Mesothelial cell of epicardium (in vitro differentiated cells): ENCODE data around the gene TMEM45B. TPM values are rescaled to one million over a fixed set of nuclear protein-coding genes. Genes with fewer than 3 reads are reported as not detected.

ENCODE experiments used
- DNase-seq, 2 experiments: peaks; one replicate each; pipeline ENCODE4 v3.0.0; 2021; ENCODE audit warnings: low spot score in 2 of 2; ENCODE audit not compliant: unreplicated experiment in 2 of 2
- H3K27ac Mint-ChIP-seq: 2 replicates; pipeline ENCODE4 v1.8.0; 2021; ENCODE audit warnings: mixed read lengths
- H3K27me3 Mint-ChIP-seq: 2 replicates; pipeline ENCODE4 v1.8.0; 2021; ENCODE audit warnings: low read depth, mixed read lengths
- H3K36me3 Mint-ChIP-seq: 2 replicates; pipeline ENCODE4 v1.8.0; 2021; ENCODE audit warnings: mixed read lengths
- H3K4me1 Mint-ChIP-seq: 2 replicates; pipeline ENCODE4 v1.8.0; 2021; ENCODE audit warnings: mixed read lengths
- H3K4me3 Mint-ChIP-seq: 2 replicates; pipeline ENCODE4 v1.8.0; 2021; ENCODE audit warnings: mild to moderate bottlenecking, moderate library complexity, mixed read lengths
- H3K9me3 Mint-ChIP-seq: 2 replicates; pipeline ENCODE4 v1.8.0; 2021; ENCODE audit warnings: mixed read lengths
- CTCF ChIP-seq: fragments of 200-600 bp; sonication (generic); IDR thresholded peaks from one replicate; pipeline ENCODE4 v1.5.0; 2021; ENCODE audit warnings: antibody characterized with exemption; ENCODE audit not compliant: unreplicated experiment
- total RNA-seq: library from RNA; stranded (reverse); gene quantifications from 3 replicates; pipeline ENCODE4 v1.2.1, GENCODE V29; 2021

The TMEM45B gene
- total RNA-seq, 1 donor from 2014 or later: 0.80 TPM

GRCh38 chr11:129881570-129882170 lies 66.0 kb downstream of the TMEM45B start:
- no peaks in the 10 kb centered on the region for H3K9me3 Mint-ChIP-seq
- peak; percentile 71 for TF ChIP-seq CTCF
- no peak overlapping the region for H3K27ac Mint-ChIP-seq
- H3K27me3 Mint-ChIP-seq: no peaks in the 10 kb centered on the region
- H3K4me1 Mint-ChIP-seq: no peaks in the 10 kb centered on the region
- no peak for DNase-seq
- H3K4me3 Mint-ChIP-seq: no peak overlapping the region
- peaks cover 61% of the 10 kb centered on the region for H3K36me3 Mint-ChIP-seq

DNA sequence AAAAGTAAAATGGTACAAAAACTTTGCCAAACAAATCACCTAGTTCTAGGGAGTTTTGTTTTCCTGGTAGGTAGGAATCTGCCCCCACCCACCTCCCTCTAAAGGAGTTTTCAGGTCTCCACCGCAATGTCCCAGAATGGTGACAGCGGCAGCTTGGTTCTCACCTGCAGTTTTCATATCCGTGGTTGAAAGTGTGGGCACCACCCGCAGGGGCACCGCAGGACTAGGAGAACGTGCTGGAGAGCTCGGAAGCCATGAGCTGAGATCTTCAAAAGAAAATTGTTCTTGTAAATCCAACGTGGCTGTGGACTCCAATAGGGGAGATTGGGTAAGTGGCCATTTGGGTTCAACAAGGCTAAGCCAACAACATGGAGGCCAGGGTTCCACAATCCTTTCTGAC lies 68.9 kb downstream of the TMEM45B start:
- no peaks in the 10 kb centered on the region for H3K9me3 Mint-ChIP-seq
- peaks cover 59% of the 10 kb centered on the region for H3K36me3 Mint-ChIP-seq
- no peak overlapping the region for H3K27ac Mint-ChIP-seq
- H3K4me3 Mint-ChIP-seq: no peak overlapping the region
- DNase-seq: no peak
- no peaks in the 10 kb centered on the region for H3K27me3 Mint-ChIP-seq
- no peak for TF ChIP-seq CTCF
- H3K4me1 Mint-ChIP-seq: no peaks in the 10 kb centered on the region

GRCh38 chr11:129885381-129885780 lies 69.7 kb downstream of the TMEM45B start:
- no peak for DNase-seq
- no peak overlapping the region for H3K4me3 Mint-ChIP-seq
- H3K27me3 Mint-ChIP-seq: no peaks in the 10 kb centered on the region
- no peaks in the 10 kb centered on the region for H3K4me1 Mint-ChIP-seq
- no peaks in the 10 kb centered on the region for H3K9me3 Mint-ChIP-seq
- no peak overlapping the region for H3K27ac Mint-ChIP-seq
- H3K36me3 Mint-ChIP-seq: peaks cover 57% of the 10 kb centered on the region
- no peak for TF ChIP-seq CTCF

- Mint-ChIP-seq H3K36me3 (peaks cover 49% of the 10 kb centered on the region), H3K27me3 (no peaks in the 10 kb centered on the region), H3K4me1 (no peaks in the 10 kb centered on the region), H3K27ac (no peak overlapping the region), H3K4me3 (no peak overlapping the region), H3K9me3 (no peaks in the 10 kb centered on the region)
- no peak for TF ChIP-seq CTCF
- no peak for DNase-seq
Measured at GRCh38 chr11:129888451-129888850, 72.8 kb downstream of the TMEM45B start.

GRCh38 chr11:129894278-129895125 lies 78.9 kb downstream of the TMEM45B start:
- peaks cover 23% of the 10 kb centered on the region for H3K36me3 Mint-ChIP-seq
- peak overlapping the region; percentile 91 for H3K4me3 Mint-ChIP-seq
- H3K27me3 Mint-ChIP-seq: no peaks in the 10 kb centered on the region

More at GRCh38 chr11:129894278-129895125, 78.9 kb downstream of the TMEM45B start:
- H3K27ac Mint-ChIP-seq: peak overlapping the region; percentile 88
- no peak for DNase-seq
- TF ChIP-seq CTCF: no peak
- H3K4me1 Mint-ChIP-seq: peaks cover 18% of the 10 kb centered on the region
- H3K9me3 Mint-ChIP-seq: no peaks in the 10 kb centered on the region
